Measurements from ENCODE around the gene GLIPR1L2.

GLIPR1L2 gene

GRCh38 chr12:75378354-75378753 lies 12.5 kb upstream of the GLIPR1L2 start:
- Histone ChIP-seq H3K27ac (no peak overlapping the region), H3K4me3 (ENCODE audit: low read depth, low read length) (no peak overlapping the region), H3K36me3 (replicated peaks) (no peaks in the 10 kb centered on the region), H3K27me3 (replicated peaks) (no peaks in the 10 kb centered on the region)
- TF ChIP-seq CTCF (IDR thresholded peaks at IDR 0.05; ENCODE audit: low read depth, low read length, missing control alignments), result no peak
- DNase-seq, result no peak
- in situ Hi-C loops (cut with HindIII; ENCODE audit: low pct_ligation_motif_present, low sequenced_read_pairs), result no loop called here

GRCh38 chr12:75389061-75389460 lies 1.8 kb upstream of the GLIPR1L2 start:
- Histone ChIP-seq H3K27me3 (replicated peaks) (no peaks in the 10 kb centered on the region), H3K27ac (no peak overlapping the region), H3K36me3 (replicated peaks) (no peaks in the 10 kb centered on the region), H3K4me3 (ENCODE audit: low read depth, low read length) (no peak overlapping the region)
- no peak for TF ChIP-seq CTCF (IDR thresholded peaks at IDR 0.05; ENCODE audit: low read depth, low read length, missing control alignments)
- DNase-seq, result peak; percentile 34
- in situ Hi-C loops (cut with HindIII; ENCODE audit: low pct_ligation_motif_present, low sequenced_read_pairs), result no loop called here

GRCh38 chr12:75389706-75390105 lies 1.2 kb upstream of the GLIPR1L2 start:
- Histone ChIP-seq H3K27ac (no peak overlapping the region), H3K27me3 (replicated peaks) (no peaks in the 10 kb centered on the region), H3K36me3 (replicated peaks) (no peaks in the 10 kb centered on the region), H3K4me3 (ENCODE audit: low read depth, low read length) (no peak overlapping the region)
- in situ Hi-C loops (cut with HindIII; ENCODE audit: low pct_ligation_motif_present, low sequenced_read_pairs), result no loop called here
- no peak for TF ChIP-seq CTCF (IDR thresholded peaks at IDR 0.05; ENCODE audit: low read depth, low read length, missing control alignments)
- DNase-seq, result no peak

GRCh38 chr12:75390156-75390898 lies 562 bp upstream of the GLIPR1L2 start:
- Histone ChIP-seq H3K27me3 (replicated peaks) (no peaks in the 10 kb centered on the region), H3K27ac (peak overlapping the region; percentile 14), H3K36me3 (replicated peaks) (no peaks in the 10 kb centered on the region), H3K4me3 (ENCODE audit: low read depth, low read length) (peak overlapping the region; percentile 40)
- DNase-seq, result no peak
- in situ Hi-C loops (cut with HindIII; ENCODE audit: low pct_ligation_motif_present, low sequenced_read_pairs), result no loop called here
- TF ChIP-seq CTCF (IDR thresholded peaks at IDR 0.05; ENCODE audit: low read depth, low read length, missing control alignments), result no peak

- H3K27me3 ChIP-seq (replicated peaks), result no peaks in the 10 kb centered on the region
- in situ Hi-C loops (cut with HindIII; ENCODE audit: low pct_ligation_motif_present, low sequenced_read_pairs), result no loop called here
- H3K27ac ChIP-seq, result no peak overlapping the region
- no peak for TF ChIP-seq CTCF (IDR thresholded peaks at IDR 0.05; ENCODE audit: low read depth, low read length, missing control alignments)
- DNase-seq, result no peak
- H3K4me3 ChIP-seq (ENCODE audit: low read depth, low read length), result no peak overlapping the region
- H3K36me3 ChIP-seq (replicated peaks), result no peaks in the 10 kb centered on the region
Measured at GRCh38 chr12:75404231-75404630, 13.3 kb downstream of the GLIPR1L2 start.

GRCh38 chr12:75407683-75408082 lies 16.8 kb downstream of the GLIPR1L2 start:
- in situ Hi-C loops (cut with HindIII; ENCODE audit: low pct_ligation_motif_present, low sequenced_read_pairs), result no loop called here
- Histone ChIP-seq H3K4me3 (ENCODE audit: low read depth, low read length) (no peak overlapping the region), H3K27ac (no peak overlapping the region), H3K27me3 (replicated peaks) (no peaks in the 10 kb centered on the region), H3K36me3 (replicated peaks) (no peaks in the 10 kb centered on the region)
- TF ChIP-seq CTCF (IDR thresholded peaks at IDR 0.05; ENCODE audit: low read depth, low read length, missing control alignments), result no peak
- no peak for DNase-seq
